ENCODE data around the gene ZNF552.
"Not testable (repeated sequence)": the region's sequence is repeated elsewhere in the genome, so short reads cannot be mapped to it uniquely, and the experiment has no call there.

DNA sequence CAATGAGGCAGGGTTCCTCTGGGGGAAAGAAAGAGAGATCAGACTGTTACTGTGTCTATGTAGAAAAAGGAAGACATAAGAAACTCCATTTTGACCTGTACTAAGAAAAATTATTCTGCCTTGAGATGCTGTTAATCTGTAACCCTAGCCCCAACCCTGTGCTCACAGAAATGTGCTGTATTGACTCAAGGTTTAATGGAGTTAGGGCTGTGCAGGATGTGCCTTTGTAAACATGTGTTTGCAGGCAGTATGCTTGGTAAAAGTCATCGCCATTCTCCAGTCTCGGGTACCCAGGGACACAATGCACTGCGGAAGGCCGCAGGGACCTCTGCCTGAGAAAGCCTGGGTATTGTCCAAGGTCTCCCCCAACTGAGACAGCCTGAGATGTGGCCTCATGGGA, 8.9 kb upstream of the ZNF552 start:
- TF ChIP-seq, protein P1, sequence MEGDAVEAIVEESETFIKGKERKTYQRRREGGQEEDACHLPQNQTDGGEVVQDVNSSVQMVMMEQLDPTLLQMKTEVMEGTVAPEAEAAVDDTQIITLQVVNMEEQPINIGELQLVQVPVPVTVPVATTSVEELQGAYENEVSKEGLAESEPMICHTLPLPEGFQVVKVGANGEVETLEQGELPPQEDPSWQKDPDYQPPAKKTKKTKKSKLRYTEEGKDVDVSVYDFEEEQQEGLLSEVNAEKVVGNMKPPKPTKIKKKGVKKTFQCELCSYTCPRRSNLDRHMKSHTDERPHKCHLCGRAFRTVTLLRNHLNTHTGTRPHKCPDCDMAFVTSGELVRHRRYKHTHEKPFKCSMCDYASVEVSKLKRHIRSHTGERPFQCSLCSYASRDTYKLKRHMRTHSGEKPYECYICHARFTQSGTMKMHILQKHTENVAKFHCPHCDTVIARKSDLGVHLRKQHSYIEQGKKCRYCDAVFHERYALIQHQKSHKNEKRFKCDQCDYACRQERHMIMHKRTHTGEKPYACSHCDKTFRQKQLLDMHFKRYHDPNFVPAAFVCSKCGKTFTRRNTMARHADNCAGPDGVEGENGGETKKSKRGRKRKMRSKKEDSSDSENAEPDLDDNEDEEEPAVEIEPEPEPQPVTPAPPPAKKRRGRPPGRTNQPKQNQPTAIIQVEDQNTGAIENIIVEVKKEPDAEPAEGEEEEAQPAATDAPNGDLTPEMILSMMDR (IDR thresholded peaks at IDR 0.05), result not testable (repeated sequence)
- TF ChIP-seq POLR2A (IDR thresholded peaks at IDR 0.05), result not testable (repeated sequence)

Data from prostate gland (tissue), 2 donors.